ENCODE measurements around the gene CBARP.
"Not testable (repeated sequence)": the region's sequence is repeated elsewhere in the genome, so short reads cannot be mapped to it uniquely, and the experiment has no call there.

The CBARP gene

DNA sequence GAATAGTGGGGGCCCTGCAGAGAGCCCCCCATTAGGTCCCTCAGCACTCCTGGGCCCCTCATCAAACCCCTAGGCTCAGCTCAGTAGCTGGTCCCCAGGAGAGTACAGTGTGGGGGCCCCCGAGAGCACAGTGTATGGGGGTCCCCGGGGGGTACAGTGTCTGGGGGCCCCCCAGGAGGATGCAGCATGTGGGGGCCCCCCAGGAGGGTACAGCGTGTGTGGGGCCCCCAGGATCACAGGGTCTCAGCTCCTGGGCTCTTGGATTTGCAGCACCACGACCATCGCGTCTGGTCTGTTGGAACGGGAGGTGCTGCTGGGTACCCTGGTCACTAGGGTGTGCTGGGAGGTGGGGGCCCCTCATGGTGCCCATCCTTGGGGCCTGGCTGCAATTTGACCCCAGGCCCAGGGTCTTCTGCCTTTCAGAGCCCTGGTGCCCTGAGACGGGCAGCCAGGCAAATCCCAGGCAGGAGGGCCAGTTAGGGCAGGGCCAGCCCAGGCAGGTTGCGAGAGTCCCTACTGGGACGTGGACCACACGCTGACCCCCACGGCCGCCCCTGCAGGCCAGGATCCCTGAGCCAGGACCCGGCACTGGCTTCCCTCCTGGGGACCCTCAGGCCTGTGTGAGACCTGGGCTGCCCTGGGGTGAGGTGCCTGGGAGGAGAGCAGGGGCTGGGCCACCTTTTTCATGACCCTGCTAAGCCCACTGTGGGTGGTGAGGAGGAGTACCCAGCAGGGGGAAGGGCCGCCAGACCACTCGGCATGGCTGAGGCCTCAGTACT lies 13.6 kb downstream of the CBARP start:
- no peak for DNase-seq

DNA sequence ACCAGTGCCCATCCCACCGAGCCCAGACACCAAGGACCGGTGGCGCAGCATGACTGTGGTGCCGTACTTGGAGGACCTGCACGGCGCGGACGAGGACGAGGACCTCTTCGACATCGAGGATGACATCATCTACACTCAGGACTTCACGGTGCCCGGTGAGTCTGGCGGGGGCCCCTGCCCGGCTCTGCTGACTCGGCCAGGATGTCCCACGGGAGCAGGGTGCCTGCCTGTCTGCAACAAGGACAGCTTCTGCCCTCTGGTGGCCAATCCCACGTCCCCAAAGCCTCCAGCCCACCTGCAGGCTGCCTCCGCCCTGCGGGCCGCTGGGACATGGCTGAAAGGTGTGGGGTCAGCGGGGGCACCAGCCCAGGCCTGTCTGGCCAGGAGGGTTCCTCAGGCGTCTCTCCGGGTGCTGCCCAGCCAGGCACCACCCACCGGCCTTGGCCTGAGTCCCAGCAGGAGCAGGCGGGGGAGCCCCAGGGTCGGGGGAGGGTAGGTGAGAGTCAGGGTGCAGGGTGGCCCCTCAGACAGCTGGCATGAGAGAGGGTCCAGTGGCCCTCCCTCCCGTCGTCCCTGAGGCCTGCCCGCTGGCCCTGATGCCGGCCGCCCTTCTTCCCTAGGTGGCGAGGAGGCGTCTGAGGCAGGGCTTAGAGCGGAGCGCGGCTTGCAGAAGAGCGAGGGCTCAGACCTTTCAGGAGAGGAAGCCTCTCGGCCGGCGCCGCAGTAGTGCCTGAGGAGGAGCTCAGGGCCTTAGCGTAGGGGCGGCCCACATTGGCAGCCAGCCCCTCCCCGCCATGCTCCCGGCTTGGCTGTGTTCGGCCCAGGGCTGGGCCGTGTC lies 14.6 kb downstream of the CBARP start:
- no peak for DNase-seq

DNA sequence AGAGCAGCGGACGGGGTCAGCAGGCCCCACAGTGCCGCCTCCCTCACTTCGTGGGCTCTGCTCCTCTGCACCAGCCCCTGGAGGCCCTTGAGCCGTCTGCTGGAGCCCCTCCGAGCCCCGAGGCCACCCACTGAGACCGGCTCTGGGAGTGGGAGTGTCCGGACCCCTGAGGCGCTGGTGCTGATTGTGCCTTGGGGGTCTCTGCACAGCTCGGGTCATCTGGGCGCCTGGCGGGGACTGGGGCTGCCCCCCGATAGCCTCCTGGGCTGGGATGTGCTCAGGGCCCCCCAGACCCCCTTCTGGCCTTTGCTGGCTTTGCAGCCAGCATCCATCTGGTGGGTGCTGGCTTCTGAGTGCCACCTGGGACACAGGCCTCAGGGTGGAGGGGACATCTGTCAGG lies 15.4 kb downstream of the CBARP start:
- no peak for DNase-seq

DNA sequence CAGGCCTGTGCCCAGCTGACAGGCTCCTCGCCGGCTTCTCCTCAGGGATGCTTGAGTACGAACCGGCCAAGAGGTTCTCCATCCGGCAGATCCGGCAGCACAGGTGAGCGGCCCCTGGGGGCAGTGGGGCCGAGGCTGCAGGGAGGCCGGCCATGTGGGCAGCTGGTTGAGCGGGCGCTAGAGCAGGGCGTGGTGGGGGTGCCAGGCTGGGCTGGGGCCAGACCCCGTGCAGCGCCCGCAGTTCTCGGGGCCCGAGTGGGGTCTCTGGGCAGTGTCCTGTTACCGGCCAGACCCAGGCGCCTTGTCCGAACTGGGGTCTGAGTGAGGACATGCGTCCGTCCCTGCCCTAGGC lies 15.9 kb downstream of the CBARP start:
- no peak for DNase-seq

DNA sequence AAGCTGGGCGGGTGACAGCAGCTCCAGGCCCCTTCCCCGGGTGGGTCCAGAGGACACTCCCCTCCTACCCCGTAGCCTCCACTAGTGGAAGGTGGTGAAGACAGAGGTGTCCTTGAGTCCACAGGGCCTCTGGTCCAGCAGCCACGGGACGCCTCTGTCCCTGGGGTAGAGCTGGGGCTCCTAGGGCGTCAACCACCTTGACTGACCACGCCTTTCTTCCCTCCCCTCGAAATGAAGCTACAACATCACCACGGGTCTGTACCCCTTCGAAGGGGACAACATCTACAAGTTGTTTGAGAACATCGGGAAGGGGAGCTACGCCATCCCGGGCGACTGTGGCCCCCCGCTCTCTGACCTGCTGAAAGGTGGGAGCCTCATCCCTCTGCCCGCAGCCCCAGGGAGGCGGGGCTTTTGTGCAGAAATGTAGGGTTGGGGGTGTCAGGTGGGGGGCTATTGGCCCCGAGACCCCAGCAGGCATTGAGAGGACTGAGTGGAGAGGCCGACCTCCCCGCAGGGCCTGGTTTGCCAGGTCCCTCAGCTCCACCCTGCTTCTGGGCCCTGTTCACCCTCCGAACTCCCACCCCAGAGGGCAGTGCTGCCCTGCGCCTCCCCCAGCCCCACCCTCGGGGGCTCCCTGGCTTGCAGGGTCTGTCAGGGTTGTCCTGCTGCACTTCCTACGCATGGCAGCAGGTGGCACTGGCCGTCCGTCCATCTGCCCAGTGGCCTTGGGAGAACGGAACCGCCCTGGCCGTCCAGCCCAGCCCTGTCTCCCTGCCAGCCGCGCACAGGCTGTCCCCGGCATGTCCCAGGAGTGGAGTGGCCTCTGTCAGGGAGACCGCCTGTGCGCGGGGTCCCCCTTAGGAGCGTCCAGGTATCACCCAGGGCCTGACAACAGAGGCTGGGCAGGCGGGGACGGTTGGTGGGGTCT lies 16.6 kb downstream of the CBARP start:
- DNase-seq = no peak

DNA sequence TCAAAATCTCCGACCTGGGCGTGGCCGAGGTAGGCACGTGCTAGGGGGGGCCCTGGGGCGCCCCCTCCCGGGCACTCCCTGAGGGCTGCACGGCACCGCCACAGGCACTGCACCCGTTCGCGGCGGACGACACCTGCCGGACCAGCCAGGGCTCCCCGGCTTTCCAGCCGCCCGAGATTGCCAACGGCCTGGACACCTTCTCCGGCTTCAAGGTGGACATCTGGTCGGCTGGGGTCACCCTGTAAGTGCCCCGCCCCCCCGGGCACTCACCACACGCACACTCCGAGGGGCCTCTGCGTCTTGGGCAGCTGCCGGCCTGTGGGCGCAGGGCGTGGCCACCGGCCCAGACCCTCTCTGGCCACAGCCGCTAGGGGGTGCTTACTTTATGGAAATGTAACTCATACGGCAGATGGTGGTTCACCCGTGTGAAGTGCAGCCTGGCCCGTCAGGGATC lies 17.3 kb downstream of the CBARP start:
- DNase-seq = no peak

DNA sequence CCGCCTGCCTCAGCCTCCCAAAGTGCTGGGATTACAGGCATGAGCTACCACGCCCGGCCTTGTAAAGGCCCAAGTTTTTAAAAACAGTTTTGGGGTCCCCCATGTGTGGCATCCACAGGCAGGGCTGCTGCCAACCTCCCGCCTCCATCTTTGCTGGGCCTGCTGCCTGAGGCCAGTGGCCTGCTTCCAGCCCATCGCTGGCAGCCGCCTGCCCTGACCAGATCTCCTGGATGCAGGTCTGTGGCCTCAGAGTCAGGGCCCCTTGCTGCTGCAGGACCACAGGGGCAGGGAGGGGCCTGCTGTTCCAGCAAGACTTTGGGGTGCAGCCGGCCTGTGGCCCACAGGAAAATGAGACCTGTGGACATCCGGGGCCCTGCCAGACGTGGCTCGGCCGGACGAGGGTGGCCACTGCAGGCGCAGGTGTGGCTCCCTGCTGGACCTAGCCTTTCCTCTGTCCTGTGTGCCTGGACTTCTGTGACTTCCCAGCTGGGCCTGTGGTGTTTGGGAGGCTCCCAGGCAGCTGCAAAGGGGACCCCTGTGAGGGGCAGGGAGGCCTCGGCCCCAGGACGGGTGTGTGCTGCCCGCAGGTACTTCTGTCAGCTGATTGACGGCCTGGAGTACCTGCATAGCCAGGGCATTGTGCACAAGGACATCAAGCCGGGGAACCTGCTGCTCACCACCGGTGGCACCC lies 17.9 kb downstream of the CBARP start:
- DNase-seq = no peak

DNA sequence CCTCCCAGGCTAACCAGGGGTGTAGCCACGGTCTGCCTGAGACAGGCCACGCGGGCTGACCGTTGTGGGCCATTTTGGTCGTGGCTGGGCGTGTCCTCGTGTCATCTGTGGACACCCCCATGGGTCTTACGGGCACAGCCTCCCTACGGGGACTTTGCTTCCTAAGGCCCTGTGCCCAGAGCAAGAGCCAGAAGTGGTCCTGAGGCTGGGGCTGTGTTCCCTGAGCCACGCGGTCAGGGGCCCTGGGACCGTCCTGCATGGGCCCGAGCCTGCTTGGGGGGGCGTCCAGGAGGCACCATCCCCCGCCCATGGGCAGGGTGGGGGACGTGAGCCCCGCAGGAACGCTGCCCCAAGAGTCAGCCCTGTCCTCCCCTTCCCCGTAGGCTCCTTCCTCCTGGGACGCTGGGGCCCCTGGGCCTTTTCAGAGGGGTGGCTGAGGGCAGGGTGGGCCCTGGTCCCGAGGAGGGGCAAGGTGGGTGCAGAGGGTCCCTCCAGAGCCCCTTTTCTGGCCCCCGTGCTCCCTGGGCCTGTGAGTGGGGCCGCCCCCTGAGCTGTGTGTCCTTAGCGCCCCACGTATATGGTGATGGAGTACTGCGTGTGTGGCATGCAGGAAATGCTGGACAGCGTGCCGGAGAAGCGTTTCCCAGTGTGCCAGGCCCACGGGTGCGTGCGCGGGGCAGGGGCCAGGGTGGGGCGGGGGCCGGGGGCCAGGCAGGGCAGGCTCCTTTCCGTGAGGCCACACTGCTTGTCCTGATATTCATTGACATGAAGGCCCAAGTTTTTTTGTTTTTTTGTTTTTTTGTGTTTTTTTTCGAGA lies 18.8 kb downstream of the CBARP start:
- DNase-seq = no peak

DNA sequence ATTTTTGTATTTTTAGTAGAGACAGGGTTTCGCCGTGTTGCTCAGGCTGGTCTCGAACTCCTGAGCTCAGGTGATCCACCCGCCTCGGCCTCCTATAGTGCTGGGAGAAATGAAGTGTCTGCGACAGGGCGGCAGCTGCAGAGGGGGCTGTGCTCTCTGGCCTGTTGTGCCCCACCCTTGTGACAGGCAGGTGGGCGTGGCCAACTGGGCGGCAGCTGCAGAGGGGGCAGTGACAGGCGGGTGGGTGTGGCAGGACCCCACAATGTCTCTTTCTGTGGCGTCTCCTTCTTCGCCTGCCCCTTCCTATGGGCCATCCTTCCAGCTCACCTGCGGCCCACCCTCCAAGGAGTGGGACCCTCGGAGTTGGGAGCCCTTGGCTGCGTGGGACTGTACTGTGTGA lies 20.4 kb downstream of the CBARP start:
- DNase-seq = no peak

DNA sequence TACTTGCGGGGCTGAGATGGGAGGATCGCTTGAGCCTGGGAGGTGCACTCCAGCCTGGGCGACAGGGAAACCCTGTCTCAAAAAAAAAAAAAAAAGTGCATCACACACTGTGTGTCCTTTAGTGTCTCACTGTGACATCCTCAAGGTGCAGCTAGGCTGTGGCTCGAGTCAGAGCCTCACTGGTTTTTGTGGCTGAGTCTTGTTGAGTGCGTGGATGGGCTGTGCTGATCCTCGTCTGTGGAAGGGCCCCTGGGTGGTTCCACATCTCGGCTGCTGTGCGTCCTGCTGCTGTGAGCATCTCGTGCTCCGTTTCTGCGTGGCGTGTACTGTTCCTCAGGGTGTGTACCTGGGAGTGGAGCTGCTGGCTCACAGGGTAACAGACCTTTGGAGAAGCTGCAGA lies 21.0 kb downstream of the CBARP start:
- no peak for DNase-seq

DNA sequence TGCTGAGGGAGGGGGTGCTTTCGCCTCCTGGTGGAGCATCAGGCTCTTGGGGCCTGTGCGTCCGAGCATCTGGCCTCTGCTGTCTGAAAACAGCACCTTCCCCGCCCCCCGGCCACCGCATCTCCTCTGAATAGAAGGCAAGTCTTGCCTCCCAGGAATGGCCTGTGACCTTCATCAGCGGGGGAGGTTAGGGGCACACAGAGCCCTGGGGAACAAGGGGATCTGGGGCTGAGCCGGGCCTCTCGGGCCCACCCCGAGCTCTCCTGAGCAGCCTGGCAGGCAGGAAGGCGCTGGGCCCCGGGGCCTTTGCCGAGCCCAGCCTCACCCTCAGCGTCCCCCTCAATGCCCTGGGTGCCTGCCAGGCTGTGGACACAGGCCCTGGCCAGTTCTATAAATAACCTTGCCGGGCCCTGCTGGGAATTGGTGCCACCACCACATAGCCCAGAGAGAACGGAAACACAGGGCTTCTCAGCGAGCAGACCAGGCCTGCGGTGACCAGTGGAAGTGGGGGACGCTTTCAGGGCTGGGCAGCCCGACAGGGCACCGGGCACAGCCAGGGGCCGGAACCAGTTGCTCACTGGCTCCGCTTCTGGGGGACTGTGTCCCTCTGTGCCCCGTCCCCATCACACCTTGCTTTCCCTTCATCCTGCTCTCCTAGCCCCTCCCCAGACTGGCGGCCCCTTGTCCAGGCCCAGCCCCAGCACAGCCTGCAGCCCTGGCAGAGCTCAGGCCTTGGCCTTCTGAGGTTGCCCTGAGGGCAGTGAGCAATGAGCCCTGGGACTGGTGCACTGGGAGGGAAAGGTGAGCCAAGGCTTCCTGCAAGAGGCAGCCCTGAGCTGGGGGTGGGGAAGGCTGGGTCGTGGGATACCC lies 22.7 kb downstream of the CBARP start:
- no peak for DNase-seq

DNA sequence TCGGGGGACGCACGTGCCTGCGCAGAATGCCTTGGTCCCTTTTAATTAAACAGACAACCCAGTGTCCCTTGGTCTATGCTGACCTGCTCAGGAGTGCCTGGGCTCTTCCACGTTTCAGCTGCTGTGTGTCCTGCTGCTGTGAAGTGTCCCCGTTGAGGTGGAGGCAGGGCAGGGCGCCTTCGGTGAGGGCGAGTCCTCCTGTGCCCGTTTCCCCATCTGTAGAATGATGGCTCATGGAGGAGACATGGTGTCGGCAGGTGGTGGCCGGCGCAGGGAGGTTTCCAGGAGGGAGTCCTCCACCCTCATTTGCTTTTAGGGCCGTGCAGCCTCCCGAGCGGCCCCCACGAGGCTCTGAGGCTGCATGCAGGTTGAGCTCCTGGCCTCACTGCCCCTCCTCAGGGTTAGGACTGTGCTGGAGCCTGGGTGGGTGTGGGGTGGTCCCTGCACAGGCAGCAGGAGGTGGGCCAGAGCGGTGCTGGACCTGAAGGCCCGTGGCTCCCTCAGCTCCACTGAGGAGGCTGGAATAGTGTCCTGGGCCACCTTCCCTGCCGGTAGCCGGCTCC lies 23.4 kb downstream of the CBARP start:
- no peak for DNase-seq

DNA sequence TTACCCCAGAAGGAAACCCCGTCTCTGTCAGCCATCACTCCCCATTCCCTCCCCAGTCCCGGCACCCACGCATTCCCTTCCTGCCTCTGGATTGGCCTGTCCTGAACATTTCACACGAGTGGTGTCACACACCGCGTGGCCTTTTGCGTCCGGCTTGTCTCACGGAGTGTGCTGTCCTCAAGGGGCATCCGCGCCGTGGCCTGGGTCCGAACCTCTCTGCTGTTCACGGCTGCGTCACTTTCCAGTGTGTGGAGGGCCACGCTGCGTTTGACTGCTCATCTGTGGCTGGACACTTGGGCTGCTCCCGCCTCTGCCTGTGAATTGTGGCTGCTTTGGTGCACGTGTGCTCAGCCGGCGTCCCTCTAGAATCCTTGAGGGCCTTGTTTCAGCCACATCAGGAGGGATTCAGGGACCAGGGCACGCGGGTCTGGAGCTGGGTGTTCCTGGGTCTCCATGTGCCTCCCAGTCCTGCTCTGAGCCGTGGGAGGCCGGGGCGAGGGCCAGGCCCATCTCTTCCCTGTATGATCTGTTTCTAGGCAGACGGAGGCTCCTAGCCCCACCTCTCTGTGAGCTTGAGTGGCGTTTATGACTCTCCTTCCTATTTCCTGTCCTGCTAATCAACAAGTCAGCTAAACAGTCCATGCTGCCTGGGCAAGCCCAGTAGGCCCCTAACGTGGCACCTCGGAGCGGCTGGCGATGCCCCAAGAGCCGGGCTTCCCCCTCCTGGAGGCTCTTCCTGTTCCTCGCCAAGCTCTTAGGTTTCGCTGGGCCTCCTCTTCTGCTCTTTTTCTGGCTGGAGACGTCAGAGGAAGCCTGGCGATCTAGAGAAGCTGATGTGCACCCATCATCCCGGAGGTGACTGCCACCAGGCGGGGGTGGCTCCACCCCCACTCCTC lies 24.2 kb downstream of the CBARP start:
- no peak for DNase-seq

DNA sequence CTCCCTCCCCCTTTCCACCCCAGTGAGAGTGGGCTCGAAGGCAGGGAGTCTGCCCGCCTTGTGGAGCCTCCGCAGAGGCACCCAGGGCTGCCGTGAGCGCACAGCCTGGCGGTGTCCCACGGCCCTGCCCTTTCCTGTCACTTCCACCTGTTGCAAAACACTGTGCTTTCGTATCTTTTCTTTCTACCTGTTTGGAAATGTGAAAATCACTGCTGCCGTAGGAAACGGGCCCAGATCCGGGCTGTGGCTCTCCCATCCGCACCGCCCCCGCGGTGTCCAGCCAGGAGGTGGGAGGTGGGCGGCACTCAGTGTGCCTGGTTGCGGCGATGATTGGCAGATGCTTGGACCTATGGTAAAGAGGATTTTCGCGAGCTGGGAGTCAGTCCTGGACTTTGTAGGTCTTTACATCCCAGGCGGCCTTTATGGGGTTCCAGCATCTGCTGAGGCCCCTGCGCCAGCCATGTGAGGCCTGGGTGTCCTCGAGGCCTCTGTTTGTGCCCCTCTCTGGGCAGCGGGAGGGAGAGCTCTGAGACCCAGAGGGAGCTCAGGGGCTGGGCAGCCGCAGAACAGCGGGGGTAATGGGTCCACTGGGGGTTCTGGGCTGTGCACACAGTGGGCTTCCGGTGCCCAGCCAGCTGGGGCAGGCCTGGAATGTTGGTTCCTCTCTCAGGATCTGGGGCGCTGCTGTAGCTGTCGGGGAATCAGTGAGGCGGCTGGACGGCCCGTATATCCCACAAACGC lies 26.1 kb downstream of the CBARP start:
- no peak for DNase-seq

DNA sequence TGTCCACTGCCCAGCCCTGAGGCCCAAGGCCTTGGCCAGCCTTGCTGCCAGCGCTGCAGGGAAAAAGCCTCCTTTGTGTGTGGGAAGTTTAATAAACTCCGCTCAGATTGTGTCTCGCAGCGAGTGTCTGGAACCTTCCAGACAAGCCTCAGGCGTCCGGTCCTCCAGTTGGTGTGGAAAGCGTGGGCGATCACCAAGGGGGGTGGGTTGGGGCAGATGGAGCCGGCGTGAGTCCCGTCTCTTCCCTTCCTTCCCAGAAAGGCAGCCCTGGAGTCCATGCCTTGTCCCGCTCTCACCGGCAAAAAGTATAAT lies 27.6 kb downstream of the CBARP start:
- DNase-seq = no peak

DNA sequence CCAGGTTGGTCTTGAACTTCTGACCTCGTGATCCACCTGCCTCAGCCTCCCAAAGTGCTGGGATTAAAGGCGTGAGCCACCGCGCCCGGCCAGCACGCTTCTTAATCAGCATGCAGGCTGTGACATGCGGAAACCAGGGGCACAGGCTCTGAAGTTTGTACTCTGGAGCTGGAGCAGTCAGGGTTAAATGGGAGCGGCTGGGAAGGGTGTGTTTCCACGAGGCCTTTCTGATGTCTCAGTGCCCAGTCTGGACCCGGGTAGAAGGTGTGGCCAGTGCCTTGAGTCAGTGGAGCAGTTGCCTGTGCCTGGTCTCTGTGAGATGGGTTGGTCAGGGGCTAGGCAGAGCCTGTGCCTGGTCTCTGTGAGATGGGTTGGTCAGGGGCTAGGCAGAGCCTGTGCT lies 29.0 kb downstream of the CBARP start:
- not testable (repeated sequence) for DNase-seq

DNA sequence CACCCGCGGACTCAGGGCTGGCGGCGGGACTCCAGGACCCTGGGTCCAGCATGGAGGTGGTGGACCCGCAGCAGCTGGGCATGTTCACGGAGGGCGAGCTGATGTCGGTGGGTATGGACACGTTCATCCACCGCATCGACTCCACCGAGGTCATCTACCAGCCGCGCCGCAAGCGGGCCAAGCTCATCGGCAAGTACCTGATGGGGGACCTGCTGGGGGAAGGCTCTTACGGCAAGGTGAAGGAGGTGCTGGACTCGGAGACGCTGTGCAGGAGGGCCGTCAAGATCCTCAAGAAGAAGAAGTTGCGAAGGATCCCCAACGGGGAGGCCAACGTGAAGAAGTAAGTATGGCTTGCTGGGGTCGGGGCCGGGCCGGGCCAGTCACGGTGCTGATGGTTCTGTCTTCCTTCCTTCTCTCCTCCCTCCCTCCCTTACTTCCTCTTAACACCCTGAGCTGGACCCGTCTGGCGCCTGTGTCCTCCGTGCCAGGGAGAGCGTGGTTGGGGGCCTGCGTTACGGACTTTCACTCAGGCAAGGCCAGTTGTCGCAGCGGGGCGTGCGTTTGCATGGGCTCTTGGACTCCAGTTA lies 30.8 kb downstream of the CBARP start:
- no peak for DNase-seq

DNA sequence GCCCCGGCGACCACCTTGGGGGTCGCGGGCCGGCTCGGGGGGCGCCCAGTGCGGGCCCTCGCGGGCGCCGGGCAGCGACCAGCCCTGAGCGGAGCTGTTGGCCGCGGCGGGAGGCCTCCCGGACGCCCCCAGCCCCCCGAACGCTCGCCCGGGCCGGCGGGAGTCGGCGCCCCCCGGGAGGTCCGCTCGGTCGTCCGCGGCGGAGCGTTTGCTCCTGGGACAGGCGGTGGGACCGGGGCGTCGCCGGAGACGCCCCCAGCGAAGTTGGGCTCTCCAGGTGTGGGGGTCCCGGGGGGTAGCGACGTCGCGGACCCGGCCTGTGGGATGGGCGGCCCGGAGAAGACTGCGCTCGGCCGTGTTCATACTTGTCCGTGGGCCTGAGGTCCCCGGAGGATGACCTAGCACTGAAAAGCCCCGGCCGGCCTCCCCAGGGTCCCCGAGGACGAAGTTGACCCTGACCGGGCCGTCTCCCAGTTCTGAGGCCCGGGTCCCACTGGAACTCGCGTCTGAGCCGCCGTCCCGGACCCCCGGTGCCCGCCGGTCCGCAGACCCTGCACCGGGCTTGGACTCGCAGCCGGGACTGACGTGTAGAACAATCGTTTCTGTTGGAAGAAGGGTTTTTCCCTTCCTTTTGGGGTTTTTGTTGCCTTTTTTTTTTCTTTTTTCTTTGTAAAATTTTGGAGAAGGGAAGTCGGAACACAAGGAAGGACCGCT lies 31.5 kb downstream of the CBARP start:
- DNase-seq = no peak

Data from NCI-H1436 treated with DMSO at 0.1 percent for 48 hours (cell line).